WTC11 (cell line): ENCODE results near the gene SKAP2. TPM values are rescaled to one million over a fixed set of nuclear protein-coding genes. Genes with fewer than 3 reads are reported as not detected.

Source experiments
- ATAC-seq: fragments of 200-7000 bp; cut with Tn5 transposase; 2 replicates; pipeline ENCODE4 v1.10.0; 2021; ENCODE audit warnings: mild to moderate bottlenecking, moderate library complexity
- CTCF ChIA-PET: fragments of 300-600 bp; sonication (Branson Sonifier 250); formaldehyde crosslinking; loops from one replicate; lab custom pipeline; 2021; ENCODE audit warnings: antibody characterized with exemption; lab: Charles Lee
- POLR2A ChIA-PET: fragments of 350-600 bp; sonication (Branson Sonifier 250); formaldehyde crosslinking; loops from one replicate; lab custom pipeline; 2021; ENCODE audit warnings: antibody characterized with exemption; lab: Charles Lee
- DNase-seq: peaks from one replicate; pipeline ENCODE4 v3.0.0; 2021; ENCODE audit warnings: low spot score
- H3K27ac Mint-ChIP-seq: 2 replicates; pipeline ENCODE4 v1.8.0; 2021; ENCODE audit warnings: mixed read lengths
- H3K27me3 Mint-ChIP-seq: 2 replicates; pipeline ENCODE4 v1.8.0; 2021; ENCODE audit warnings: low read depth, mild to moderate bottlenecking, moderate library complexity, mixed read lengths
- H3K36me3 Mint-ChIP-seq: 2 replicates; pipeline ENCODE4 v1.8.0; 2021; ENCODE audit warnings: mixed read lengths
- H3K4me1 Mint-ChIP-seq: 2 replicates; pipeline ENCODE4 v1.8.0; 2022; ENCODE audit warnings: mixed read lengths
- H3K4me3 Mint-ChIP-seq: 2 replicates; pipeline ENCODE4 v1.8.0; 2021; ENCODE audit warnings: mild to moderate bottlenecking, moderate library complexity, mixed read lengths
- H3K9me3 Mint-ChIP-seq: 2 replicates; pipeline ENCODE4 v1.8.0; 2021; ENCODE audit warnings: mixed read lengths
- HMGXB4 ChIP-seq: sonication (generic); formaldehyde crosslinking; IDR thresholded peaks from 2 replicates; pipeline ENCODE4 v1.8.1; 2023; ENCODE audit warnings: mild to moderate bottlenecking, moderate library complexity, missing genetic modification reagents
- PRDM15 ChIP-seq: sonication (generic); formaldehyde crosslinking; IDR thresholded peaks from 2 replicates; pipeline ENCODE4 v1.8.0; 2022; ENCODE audit warnings: missing genetic modification reagents
- total RNA-seq: library from RNA; stranded (reverse); gene quantifications from 3 replicates; pipeline ENCODE4 v1.2.3, GENCODE V29; 2021
- TF ChIP-seq, protein P1 (sequence below): sonication (generic); formaldehyde crosslinking; IDR thresholded peaks from 2 replicates; pipeline ENCODE4 v1.8.0; 2023; ENCODE audit warnings: missing genetic modification reagents, mild to moderate bottlenecking, borderline replicate concordance
- TF ChIP-seq, protein P2 (sequence below): sonication (generic); formaldehyde crosslinking; IDR thresholded peaks from 2 replicates; pipeline ENCODE4 v1.8.1; 2022; ENCODE audit warnings: low read depth, mild to moderate bottlenecking, moderate library complexity, missing genetic modification reagents, borderline replicate concordance
- TF ChIP-seq, protein P3 (sequence below): fragments of 250-450 bp; sonication (Bioruptor Pico); IDR thresholded peaks from 2 replicates; pipeline ENCODE4 v1.9.0; 2021; ENCODE audit warnings: mild to moderate bottlenecking, borderline replicate concordance

SKAP2 gene
- total RNA-seq, 1 experiment from 2014 or later = 2.5 TPM

- TF ChIP-seq, protein P1, sequence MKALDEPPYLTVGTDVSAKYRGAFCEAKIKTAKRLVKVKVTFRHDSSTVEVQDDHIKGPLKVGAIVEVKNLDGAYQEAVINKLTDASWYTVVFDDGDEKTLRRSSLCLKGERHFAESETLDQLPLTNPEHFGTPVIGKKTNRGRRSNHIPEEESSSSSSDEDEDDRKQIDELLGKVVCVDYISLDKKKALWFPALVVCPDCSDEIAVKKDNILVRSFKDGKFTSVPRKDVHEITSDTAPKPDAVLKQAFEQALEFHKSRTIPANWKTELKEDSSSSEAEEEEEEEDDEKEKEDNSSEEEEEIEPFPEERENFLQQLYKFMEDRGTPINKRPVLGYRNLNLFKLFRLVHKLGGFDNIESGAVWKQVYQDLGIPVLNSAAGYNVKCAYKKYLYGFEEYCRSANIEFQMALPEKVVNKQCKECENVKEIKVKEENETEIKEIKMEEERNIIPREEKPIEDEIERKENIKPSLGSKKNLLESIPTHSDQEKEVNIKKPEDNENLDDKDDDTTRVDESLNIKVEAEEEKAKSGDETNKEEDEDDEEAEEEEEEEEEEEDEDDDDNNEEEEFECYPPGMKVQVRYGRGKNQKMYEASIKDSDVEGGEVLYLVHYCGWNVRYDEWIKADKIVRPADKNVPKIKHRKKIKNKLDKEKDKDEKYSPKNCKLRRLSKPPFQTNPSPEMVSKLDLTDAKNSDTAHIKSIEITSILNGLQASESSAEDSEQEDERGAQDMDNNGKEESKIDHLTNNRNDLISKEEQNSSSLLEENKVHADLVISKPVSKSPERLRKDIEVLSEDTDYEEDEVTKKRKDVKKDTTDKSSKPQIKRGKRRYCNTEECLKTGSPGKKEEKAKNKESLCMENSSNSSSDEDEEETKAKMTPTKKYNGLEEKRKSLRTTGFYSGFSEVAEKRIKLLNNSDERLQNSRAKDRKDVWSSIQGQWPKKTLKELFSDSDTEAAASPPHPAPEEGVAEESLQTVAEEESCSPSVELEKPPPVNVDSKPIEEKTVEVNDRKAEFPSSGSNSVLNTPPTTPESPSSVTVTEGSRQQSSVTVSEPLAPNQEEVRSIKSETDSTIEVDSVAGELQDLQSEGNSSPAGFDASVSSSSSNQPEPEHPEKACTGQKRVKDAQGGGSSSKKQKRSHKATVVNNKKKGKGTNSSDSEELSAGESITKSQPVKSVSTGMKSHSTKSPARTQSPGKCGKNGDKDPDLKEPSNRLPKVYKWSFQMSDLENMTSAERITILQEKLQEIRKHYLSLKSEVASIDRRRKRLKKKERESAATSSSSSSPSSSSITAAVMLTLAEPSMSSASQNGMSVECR (CRISPR knock-in tag) = no peak
These were observed 227.6 kb downstream of the SKAP2 start (continued) for GRCh38 chr7:26636808-26637207.

DNA sequence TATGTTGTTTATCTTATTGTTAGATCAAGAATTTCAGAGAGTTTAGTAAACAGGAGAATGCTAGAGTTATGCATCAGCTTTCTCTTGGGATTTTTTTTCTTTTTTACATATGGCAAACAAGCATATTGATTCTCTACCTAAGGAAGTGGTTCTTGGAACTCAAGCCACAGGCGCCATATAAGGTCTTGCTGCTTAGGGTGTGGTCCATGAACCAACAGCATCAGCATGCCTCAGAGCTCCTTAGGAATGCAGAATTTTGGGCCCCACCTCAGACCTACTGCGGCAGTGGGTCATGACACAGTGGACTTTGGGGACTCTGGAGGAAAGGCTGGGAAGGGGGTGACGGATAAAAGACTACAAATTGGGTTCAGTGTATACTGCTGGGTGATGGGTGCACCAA lies 230.8 kb downstream of the SKAP2 start:
- Mint-ChIP-seq H3K36me3 (no peaks in the 10 kb centered on the region), H3K27ac (no peak overlapping the region), H3K4me3 (no peak overlapping the region), H3K4me1 (no peaks in the 10 kb centered on the region), H3K27me3 (no peaks in the 10 kb centered on the region; the same call in 1 of the 2 replicates), H3K9me3 (peaks cover 3% of the 10 kb centered on the region; the same call in 1 of the 2 replicates)
- ChIA-PET CTCF (no interaction called here), POLR2A (no interaction called here)
- TF ChIP-seq, protein P2, sequence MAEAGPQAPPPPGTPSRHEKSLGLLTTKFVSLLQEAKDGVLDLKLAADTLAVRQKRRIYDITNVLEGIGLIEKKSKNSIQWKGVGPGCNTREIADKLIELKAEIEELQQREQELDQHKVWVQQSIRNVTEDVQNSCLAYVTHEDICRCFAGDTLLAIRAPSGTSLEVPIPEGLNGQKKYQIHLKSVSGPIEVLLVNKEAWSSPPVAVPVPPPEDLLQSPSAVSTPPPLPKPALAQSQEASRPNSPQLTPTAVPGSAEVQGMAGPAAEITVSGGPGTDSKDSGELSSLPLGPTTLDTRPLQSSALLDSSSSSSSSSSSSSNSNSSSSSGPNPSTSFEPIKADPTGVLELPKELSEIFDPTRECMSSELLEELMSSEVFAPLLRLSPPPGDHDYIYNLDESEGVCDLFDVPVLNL (CRISPR knock-in tag) = no peak
- no peak for TF ChIP-seq PRDM15 (CRISPR knock-in tag)
- TF ChIP-seq, protein P1 (CRISPR knock-in tag) = no peak
- DNase-seq = no peak
- ATAC-seq = no peak

GRCh38 chr7:26631601-26632000 lies 232.8 kb downstream of the SKAP2 start:
- DNase-seq (no peak), ATAC-seq (no peak)
- no peaks in the 10 kb centered on the region for H3K36me3 Mint-ChIP-seq
- no peaks in the 10 kb centered on the region; the same call in 1 of the 2 replicates for H3K27me3 Mint-ChIP-seq
- H3K4me1 Mint-ChIP-seq = no peaks in the 10 kb centered on the region
- no peak overlapping the region for H3K27ac Mint-ChIP-seq
- ChIA-PET POLR2A (no interaction called here), CTCF (no interaction called here)
- peaks cover 3% of the 10 kb centered on the region; the same call in 1 of the 2 replicates for H3K9me3 Mint-ChIP-seq
- H3K4me3 Mint-ChIP-seq = no peak overlapping the region
- TF ChIP-seq PRDM15 (CRISPR knock-in tag) (no peak), HMGXB4 (CRISPR knock-in tag) (no peak)
- TF ChIP-seq, protein P3, sequence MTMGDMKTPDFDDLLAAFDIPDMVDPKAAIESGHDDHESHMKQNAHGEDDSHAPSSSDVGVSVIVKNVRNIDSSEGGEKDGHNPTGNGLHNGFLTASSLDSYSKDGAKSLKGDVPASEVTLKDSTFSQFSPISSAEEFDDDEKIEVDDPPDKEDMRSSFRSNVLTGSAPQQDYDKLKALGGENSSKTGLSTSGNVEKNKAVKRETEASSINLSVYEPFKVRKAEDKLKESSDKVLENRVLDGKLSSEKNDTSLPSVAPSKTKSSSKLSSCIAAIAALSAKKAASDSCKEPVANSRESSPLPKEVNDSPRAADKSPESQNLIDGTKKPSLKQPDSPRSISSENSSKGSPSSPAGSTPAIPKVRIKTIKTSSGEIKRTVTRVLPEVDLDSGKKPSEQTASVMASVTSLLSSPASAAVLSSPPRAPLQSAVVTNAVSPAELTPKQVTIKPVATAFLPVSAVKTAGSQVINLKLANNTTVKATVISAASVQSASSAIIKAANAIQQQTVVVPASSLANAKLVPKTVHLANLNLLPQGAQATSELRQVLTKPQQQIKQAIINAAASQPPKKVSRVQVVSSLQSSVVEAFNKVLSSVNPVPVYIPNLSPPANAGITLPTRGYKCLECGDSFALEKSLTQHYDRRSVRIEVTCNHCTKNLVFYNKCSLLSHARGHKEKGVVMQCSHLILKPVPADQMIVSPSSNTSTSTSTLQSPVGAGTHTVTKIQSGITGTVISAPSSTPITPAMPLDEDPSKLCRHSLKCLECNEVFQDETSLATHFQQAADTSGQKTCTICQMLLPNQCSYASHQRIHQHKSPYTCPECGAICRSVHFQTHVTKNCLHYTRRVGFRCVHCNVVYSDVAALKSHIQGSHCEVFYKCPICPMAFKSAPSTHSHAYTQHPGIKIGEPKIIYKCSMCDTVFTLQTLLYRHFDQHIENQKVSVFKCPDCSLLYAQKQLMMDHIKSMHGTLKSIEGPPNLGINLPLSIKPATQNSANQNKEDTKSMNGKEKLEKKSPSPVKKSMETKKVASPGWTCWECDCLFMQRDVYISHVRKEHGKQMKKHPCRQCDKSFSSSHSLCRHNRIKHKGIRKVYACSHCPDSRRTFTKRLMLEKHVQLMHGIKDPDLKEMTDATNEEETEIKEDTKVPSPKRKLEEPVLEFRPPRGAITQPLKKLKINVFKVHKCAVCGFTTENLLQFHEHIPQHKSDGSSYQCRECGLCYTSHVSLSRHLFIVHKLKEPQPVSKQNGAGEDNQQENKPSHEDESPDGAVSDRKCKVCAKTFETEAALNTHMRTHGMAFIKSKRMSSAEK (CRISPR knock-in tag) = no peak
